ENCODE results near the gene MYADML2.

MYADML2 gene

DNA sequence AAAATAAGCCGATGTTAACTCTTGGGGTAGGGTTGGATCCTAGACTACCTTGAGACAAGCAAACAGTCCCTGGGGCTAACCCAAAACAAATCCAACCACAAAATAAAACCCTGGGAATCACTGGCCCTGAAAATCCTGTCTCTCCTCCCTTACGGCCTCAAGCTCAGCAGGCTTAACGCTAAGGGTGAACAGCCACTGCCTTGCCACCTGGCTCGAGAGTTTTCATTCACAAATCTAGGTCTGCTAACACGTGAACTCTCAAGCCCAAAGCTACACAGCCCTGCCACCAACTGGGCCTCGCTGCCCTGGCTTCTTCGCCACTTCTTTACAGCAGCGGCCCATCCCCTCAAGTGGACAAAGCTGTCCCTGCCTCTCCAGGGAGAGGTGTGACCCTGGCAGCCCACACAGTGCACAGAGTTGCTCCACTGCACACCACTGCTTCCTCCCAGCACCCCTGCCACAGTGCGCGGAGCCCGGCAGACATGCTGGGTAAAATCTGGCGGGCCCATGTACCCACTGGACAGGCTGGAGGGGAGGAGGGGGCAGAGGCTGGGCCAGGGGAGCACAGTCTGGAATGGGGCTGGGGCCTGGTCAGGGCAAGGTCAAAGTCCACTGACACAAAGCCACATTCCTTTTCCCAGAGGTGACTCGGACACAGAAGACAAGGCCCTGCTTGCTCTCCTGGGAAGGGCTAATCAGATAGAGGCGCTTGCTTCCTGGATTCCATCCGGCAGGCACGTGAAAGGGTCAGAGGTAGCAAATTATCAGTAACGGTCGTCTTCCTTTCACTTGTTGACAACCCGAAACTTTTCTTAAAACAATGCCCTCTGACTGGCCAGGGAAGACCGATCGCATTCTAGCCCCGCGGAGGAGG, 36.8 kb downstream of the MYADML2 start:
- TF ChIP-seq ZFP30 (CRISPR knock-in tag; IDR thresholded peaks at IDR 0.05) = no peak
- TF ChIP-seq, protein P1, sequence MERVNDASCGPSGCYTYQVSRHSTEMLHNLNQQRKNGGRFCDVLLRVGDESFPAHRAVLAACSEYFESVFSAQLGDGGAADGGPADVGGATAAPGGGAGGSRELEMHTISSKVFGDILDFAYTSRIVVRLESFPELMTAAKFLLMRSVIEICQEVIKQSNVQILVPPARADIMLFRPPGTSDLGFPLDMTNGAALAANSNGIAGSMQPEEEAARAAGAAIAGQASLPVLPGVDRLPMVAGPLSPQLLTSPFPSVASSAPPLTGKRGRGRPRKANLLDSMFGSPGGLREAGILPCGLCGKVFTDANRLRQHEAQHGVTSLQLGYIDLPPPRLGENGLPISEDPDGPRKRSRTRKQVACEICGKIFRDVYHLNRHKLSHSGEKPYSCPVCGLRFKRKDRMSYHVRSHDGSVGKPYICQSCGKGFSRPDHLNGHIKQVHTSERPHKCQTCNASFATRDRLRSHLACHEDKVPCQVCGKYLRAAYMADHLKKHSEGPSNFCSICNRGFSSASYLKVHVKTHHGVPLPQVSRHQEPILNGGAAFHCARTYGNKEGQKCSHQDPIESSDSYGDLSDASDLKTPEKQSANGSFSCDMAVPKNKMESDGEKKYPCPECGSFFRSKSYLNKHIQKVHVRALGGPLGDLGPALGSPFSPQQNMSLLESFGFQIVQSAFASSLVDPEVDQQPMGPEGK (CRISPR knock-in tag; IDR thresholded peaks at IDR 0.05; ENCODE audit: borderline replicate concordance) = no peak
- peak; percentile 10 for ATAC-seq

DNA sequence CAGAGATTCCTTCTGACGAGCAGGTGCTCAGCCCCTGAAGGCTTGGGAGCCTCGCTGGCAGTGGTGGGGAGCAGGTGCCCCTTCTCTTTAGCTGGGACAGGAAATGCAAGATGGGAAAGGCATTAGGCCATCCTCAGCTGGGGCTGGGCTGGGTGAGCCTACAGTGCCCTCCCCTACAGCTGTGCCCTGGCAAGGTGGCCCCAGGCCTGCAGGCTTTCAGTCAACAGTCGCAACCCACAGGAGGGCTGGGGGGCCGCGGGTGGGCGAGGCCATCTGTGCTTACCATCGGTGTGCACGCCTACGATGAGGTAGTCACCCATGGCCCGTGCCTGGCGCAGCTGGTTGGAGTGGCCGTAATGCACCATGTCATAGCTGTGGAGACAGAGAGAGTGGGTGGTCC, 37.8 kb downstream of the MYADML2 start:
- TF ChIP-seq, protein P2, sequence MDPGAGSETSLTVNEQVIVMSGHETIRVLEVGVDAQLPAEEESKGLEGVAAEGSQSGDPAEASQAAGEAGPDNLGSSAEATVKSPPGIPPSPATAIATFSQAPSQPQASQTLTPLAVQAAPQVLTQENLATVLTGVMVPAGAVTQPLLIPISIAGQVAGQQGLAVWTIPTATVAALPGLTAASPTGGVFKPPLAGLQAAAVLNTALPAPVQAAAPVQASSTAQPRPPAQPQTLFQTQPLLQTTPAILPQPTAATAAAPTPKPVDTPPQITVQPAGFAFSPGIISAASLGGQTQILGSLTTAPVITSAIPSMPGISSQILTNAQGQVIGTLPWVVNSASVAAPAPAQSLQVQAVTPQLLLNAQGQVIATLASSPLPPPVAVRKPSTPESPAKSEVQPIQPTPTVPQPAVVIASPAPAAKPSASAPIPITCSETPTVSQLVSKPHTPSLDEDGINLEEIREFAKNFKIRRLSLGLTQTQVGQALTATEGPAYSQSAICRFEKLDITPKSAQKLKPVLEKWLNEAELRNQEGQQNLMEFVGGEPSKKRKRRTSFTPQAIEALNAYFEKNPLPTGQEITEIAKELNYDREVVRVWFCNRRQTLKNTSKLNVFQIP (CRISPR knock-in tag; IDR thresholded peaks at IDR 0.05; ENCODE audit: borderline replicate concordance, low read depth) = no peak
- TF ChIP-seq PPARA (CRISPR knock-in tag; IDR thresholded peaks at IDR 0.05; ENCODE audit: borderline replicate concordance) (no peak), ZNF565 (CRISPR knock-in tag; conservative IDR thresholded peaks at IDR 0.05; ENCODE audit: low read depth) (no peak), BACH2 (CRISPR knock-in tag; IDR thresholded peaks at IDR 0.05; ENCODE audit: borderline replicate concordance) (no peak), ARNTL (CRISPR knock-in tag; IDR thresholded peaks at IDR 0.05; ENCODE audit: borderline replicate concordance, low read depth) (no peak), ESRRG (CRISPR knock-in tag; IDR thresholded peaks at IDR 0.05) (no peak), RARB (CRISPR knock-in tag; IDR thresholded peaks at IDR 0.05) (no peak), SNAI2 (CRISPR knock-in tag; IDR thresholded peaks at IDR 0.05) (no peak)
- TF ChIP-seq, protein P3, sequence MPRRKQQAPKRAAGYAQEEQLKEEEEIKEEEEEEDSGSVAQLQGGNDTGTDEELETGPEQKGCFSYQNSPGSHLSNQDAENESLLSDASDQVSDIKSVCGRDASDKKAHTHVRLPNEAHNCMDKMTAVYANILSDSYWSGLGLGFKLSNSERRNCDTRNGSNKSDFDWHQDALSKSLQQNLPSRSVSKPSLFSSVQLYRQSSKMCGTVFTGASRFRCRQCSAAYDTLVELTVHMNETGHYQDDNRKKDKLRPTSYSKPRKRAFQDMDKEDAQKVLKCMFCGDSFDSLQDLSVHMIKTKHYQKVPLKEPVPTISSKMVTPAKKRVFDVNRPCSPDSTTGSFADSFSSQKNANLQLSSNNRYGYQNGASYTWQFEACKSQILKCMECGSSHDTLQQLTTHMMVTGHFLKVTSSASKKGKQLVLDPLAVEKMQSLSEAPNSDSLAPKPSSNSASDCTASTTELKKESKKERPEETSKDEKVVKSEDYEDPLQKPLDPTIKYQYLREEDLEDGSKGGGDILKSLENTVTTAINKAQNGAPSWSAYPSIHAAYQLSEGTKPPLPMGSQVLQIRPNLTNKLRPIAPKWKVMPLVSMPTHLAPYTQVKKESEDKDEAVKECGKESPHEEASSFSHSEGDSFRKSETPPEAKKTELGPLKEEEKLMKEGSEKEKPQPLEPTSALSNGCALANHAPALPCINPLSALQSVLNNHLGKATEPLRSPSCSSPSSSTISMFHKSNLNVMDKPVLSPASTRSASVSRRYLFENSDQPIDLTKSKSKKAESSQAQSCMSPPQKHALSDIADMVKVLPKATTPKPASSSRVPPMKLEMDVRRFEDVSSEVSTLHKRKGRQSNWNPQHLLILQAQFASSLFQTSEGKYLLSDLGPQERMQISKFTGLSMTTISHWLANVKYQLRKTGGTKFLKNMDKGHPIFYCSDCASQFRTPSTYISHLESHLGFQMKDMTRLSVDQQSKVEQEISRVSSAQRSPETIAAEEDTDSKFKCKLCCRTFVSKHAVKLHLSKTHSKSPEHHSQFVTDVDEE (CRISPR knock-in tag; IDR thresholded peaks at IDR 0.05) = no peak

DNA sequence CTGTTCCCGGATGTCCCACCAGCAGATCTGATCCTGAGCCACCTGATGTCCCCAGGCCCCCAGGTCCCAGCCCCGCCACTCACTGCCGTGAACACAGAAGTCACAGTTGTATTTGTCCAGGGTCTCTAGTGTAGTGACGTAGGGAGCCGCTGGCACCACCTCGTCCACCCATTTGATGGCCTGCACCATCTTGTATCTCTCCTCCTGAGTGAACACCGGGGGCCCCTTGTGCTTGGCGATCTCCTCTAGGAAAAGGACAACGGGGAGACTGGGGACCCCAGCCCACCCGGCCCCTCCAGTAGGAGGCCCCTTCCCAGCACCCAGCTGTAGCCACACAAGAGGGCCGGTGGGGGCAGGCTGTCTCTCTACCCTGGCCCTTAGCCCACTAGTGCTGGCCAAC, 38.2 kb downstream of the MYADML2 start:
- TF ChIP-seq PPARA (CRISPR knock-in tag; IDR thresholded peaks at IDR 0.05; ENCODE audit: borderline replicate concordance) = no peak
- TF ChIP-seq, protein P4, sequence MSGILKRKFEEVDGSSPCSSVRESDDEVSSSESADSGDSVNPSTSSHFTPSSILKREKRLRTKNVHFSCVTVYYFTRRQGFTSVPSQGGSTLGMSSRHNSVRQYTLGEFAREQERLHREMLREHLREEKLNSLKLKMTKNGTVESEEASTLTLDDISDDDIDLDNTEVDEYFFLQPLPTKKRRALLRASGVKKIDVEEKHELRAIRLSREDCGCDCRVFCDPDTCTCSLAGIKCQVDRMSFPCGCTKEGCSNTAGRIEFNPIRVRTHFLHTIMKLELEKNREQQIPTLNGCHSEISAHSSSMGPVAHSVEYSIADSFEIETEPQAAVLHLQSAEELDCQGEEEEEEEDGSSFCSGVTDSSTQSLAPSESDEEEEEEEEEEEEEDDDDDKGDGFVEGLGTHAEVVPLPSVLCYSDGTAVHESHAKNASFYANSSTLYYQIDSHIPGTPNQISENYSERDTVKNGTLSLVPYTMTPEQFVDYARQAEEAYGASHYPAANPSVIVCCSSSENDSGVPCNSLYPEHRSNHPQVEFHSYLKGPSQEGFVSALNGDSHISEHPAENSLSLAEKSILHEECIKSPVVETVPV (CRISPR knock-in tag; IDR thresholded peaks at IDR 0.05) = no peak
- TF ChIP-seq ZFP30 (CRISPR knock-in tag; IDR thresholded peaks at IDR 0.05) = no peak
- no peak for TF ChIP-seq ZNF70 (CRISPR knock-in tag; IDR thresholded peaks at IDR 0.05)
- no peak for TF ChIP-seq ARNTL (CRISPR knock-in tag; IDR thresholded peaks at IDR 0.05; ENCODE audit: borderline replicate concordance, low read depth)
- TF ChIP-seq, protein P3 (CRISPR knock-in tag; IDR thresholded peaks at IDR 0.05) = no peak
- no peak for TF ChIP-seq ESRRG (CRISPR knock-in tag; IDR thresholded peaks at IDR 0.05)
- TF ChIP-seq, protein P1 (CRISPR knock-in tag; IDR thresholded peaks at IDR 0.05; ENCODE audit: borderline replicate concordance) = no peak
- TF ChIP-seq, protein P2 (CRISPR knock-in tag; IDR thresholded peaks at IDR 0.05; ENCODE audit: borderline replicate concordance, low read depth) = no peak
- TF ChIP-seq RARB (CRISPR knock-in tag; IDR thresholded peaks at IDR 0.05) = no peak
- TF ChIP-seq ZFP3 (CRISPR knock-in tag; IDR thresholded peaks at IDR 0.05) = no peak
- TF ChIP-seq TCF4 (CRISPR knock-in tag; IDR thresholded peaks at IDR 0.05; ENCODE audit: borderline replicate concordance) = no peak
- no peak for TF ChIP-seq GLIS3 (CRISPR knock-in tag; IDR thresholded peaks at IDR 0.05)
- no peak for TF ChIP-seq ZNF565 (CRISPR knock-in tag; conservative IDR thresholded peaks at IDR 0.05; ENCODE audit: low read depth)
- no peak for TF ChIP-seq TOX (CRISPR knock-in tag; IDR thresholded peaks at IDR 0.05; ENCODE audit: borderline replicate concordance)
- no peak for ATAC-seq

More for the DNA sequence above, 37.8 kb downstream of the MYADML2 start:
- ATAC-seq = no peak

Measured in SK-N-SH treated with all-trans-retinoic acid at 6 μM for 48 hours (cell line).